OCI-LY3 (cell line): ENCODE measurements around the gene PDE4C.

Experiments used
- CTCF ChIP-seq: fragments of 200-600, 300-600 bp; sonication (generic); IDR thresholded peaks from 2 replicates; pipeline ENCODE4 v1.5.1; 2014; ENCODE audit warnings: antibody characterized with exemption, low read length, low read depth
- EZH2phosphoT487 ChIP-seq: fragments of 200-600 bp; shearing (Covaris generic); IDR thresholded peaks from 2 replicates; pipeline ENCODE4 v1.6.1; 2018; ENCODE audit warnings: antibody characterized with exemption, mixed run types, low read depth

DNA sequence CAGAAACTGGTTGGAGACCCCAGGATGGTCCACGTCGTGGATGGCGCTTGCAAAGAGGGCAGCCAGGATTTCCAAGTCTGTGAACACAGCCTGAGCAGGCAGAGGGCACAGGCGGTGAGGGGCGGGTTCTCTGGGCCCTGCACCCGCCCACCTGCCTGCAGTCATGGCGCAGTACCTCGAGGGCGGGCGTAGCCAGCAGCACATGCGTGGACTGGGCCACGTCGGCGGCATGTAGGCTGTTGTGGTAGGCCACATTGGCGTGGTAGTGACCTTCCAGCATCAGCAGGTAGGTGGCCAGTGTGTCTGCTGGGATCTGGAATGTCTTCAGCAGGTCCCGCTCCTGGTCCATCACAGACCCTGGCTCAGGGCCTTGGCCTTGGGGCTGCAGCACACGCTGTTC, 8.1 kb downstream of the PDE4C start:
- no peak for TF ChIP-seq CTCF
- no peak for TF ChIP-seq EZH2phosphoT487
